K562 (cell line): ENCODE results near the gene PRR30. TPM values are rescaled to one million over a fixed set of nuclear protein-coding genes. Genes with fewer than 3 reads are reported as not detected.

Source experiments
- ADNP ChIP-seq: fragments of 200-800 bp; sonication (Bioruptor generic); IDR thresholded peaks from 2 replicates; pipeline ENCODE4 v1.6.1; 2016; ENCODE audit warnings: missing genetic modification characterization, missing compliant biosample characterization
- C11orf30 ChIP-seq: fragments of 450-650 bp; IDR thresholded peaks from 2 replicates; pipeline ENCODE4 v1.6.1; 2016; ENCODE audit warnings: low read depth, mild to moderate bottlenecking
- CBX1 ChIP-seq: sonication (generic); IDR thresholded peaks from 2 replicates; pipeline ENCODE4 v1.6.1; 2016; ENCODE audit warnings: antibody characterized with exemption, low read depth, mild to moderate bottlenecking
- CREB1 ChIP-seq, 2 experiments: sonication (generic) in 1 of 2; formaldehyde crosslinking in 1 of 2; IDR thresholded peaks; 2 replicates each; pipeline versions ENCODE4 v1.6.1 to v1.8.0; 2012 to 2022; ENCODE audit warnings: inconsistent platforms in 1 of 2, mild to moderate bottlenecking in 1 of 2, missing genetic modification reagents in 1 of 2, moderate library complexity in 1 of 2
- FOXM1 ChIP-seq, 2 experiments: fragments of 450-650 bp in 1 of 2; sonication (generic) in 1 of 2; formaldehyde crosslinking in 1 of 2; IDR thresholded peaks; 2 replicates each; pipeline versions ENCODE4 v1.6.1 to v1.9.0; 2017 to 2022; ENCODE audit warnings: low read depth in 2 of 2, mild to moderate bottlenecking in 2 of 2, missing genetic modification reagents in 1 of 2, moderate library complexity in 1 of 2
- MCM2 ChIP-seq: fragments of 450-650 bp; IDR thresholded peaks from 2 replicates; pipeline ENCODE4 v1.6.1; 2017; ENCODE audit warnings: low read depth, mild to moderate bottlenecking
- MEIS2 ChIP-seq: fragments of 450-650 bp; IDR thresholded peaks from 2 replicates; pipeline ENCODE4 v1.6.1; 2014; ENCODE audit warnings: mild to moderate bottlenecking; ENCODE audit not compliant: partially characterized antibody
- NUFIP1 ChIP-seq: fragments of 450-650 bp; IDR thresholded peaks from 2 replicates; pipeline ENCODE4 v1.6.1; 2018; ENCODE audit not compliant: partially characterized antibody
- RBM14 ChIP-seq: fragments of 200-400 bp; formaldehyde crosslinking; IDR thresholded peaks from 2 replicates; pipeline ENCODE4 v1.6.1; 2018; ENCODE audit warnings: low read depth, mild to moderate bottlenecking, low read length, moderate library complexity, borderline replicate concordance; ENCODE audit not compliant: insufficient read depth
- SAP30 ChIP-seq: fragments of 200-600 bp; sonication (generic); IDR thresholded peaks from 2 replicates; pipeline ENCODE4 v1.6.1; 2012; ENCODE audit warnings: borderline replicate concordance, low read depth, mild to moderate bottlenecking, moderate library complexity, low read length, control low read depth, inconsistent platforms; ENCODE audit not compliant: insufficient read depth, poor library complexity, severe bottlenecking
- TAF9B ChIP-seq: fragments of 450-650 bp; IDR thresholded peaks from 2 replicates; pipeline ENCODE4 v1.6.1; 2018; ENCODE audit warnings: mild to moderate bottlenecking; ENCODE audit not compliant: partially characterized antibody
- TSC22D4 ChIP-seq: fragments of 450-650 bp; IDR thresholded peaks from 2 replicates; pipeline ENCODE4 v1.6.1; 2016; ENCODE audit warnings: missing genetic modification characterization, missing biosample characterization, control low read depth
- ZBTB11 ChIP-seq, 3 experiments: fragments of 200-800 bp in 1 of 3; fragments of 250-450 bp in 1 of 3; fragments of 450-650 bp in 1 of 3; sonication (Bioruptor Pico) in 1 of 3; sonication (Bioruptor generic) in 1 of 3; formaldehyde crosslinking in 1 of 3; IDR thresholded peaks; 2 replicates each; pipeline versions ENCODE4 v1.6.1 to v1.8.0; 2016 to 2022; ENCODE audit warnings: mild to moderate bottlenecking in 2 of 3, missing genetic modification characterization in 2 of 3, missing compliant biosample characterization in 1 of 3, moderate library complexity in 1 of 3
- ZNF644 ChIP-seq: fragments of 200-800 bp; sonication (Bioruptor generic); IDR thresholded peaks from 2 replicates; pipeline ENCODE4 v1.6.1; 2016; ENCODE audit warnings: low read depth, missing genetic modification characterization, missing compliant biosample characterization
- polyA plus RNA-seq, 8 experiments: library from polyadenylated mRNA; depleted of rRNA in 4 of 8; stranded (reverse) in 5 of 8; unstranded in 3 of 8; fragments of >200 nt; fragmentation: Nextera tagmentation in 2 of 8; fragmentation: Illumina TruSeq in 1 of 8; extraction: Ambion mirVana in 2 of 8; extraction: Trizol in 1 of 8; gene quantifications; 2 replicates each; pipeline versions ENCODE4 v1.2.1 to v1.2.3, GENCODE V29; 2011 to 2014; ENCODE audit warnings: inconsistent platforms in 1 of 8, missing spikeins in 1 of 8
- total RNA-seq, 7 experiments: library from RNA; depleted of rRNA in 6 of 7; stranded (reverse); fragments of >200 nt in 6 of 7; fragmentation: Illumina TruSeq in 2 of 7; extraction: Trizol in 2 of 7; gene quantifications; 2 replicates each; pipeline versions ENCODE4 v1.2.1 to v1.2.3, GENCODE V29; 2011 to 2021; ENCODE audit warnings: low replicate concordance in 1 of 7

Gene PRR30
- total and polyA plus RNA-seq, 9 of the 15 experiments (the other 6 are each of a cell fraction or from before 2014, with no cell fraction given) = not detected

GRCh38 chr2:27123302-27124150 lies 15.7 kb downstream of the PRR30 start, which contains the start of gene ABHD1 (continued):
- TF ChIP-seq CBX1 (no peak), C11orf30 (no peak), FOXM1 (IDR thresholded peaks at IDR 0.05; ENCODE audit: low read depth) (no peak), FOXM1 (CRISPR knock-in tag; IDR thresholded peaks at IDR 0.05; ENCODE audit: low read depth) (no peak), ZNF644 (tag) (no peak), ZBTB11 (CRISPR knock-in tag; IDR thresholded peaks at IDR 0.05) (0 out of 6 replicates have a peak, but pooled peaks of 1 of the 3 experiments have one; percentile 18), ADNP (tag) (no peak), TSC22D4 (tag) (no peak), TAF9B (no peak), CREB1 (IDR thresholded peaks at IDR 0.05) (no peak), CREB1 (CRISPR knock-in tag; IDR thresholded peaks at IDR 0.05) (no peak), SAP30 (no peak), MCM2 (no peak), MEIS2 (no peak), NUFIP1 (no peak), RBM14 (no peak)
